Measurements from ENCODE around the gene CDADC1.

- TF ChIP-seq CTCF (IDR thresholded peaks at IDR 0.05) (no peak), POLR2A (IDR thresholded peaks at IDR 0.05) (peak in 1 of 2 donors; percentile 4), EP300 (IDR thresholded peaks at IDR 0.05) (no peak)
Observed at GRCh38 chr13:49314344-49314882, 66.7 kb downstream of the CDADC1 start.

All from tibial nerve (tissue), 4 donors.